Activated CD8-positive, alpha-beta memory T cell treated with anti-CD3 and anti-CD28 coated beads for 36 hours (primary cell): ENCODE results near the gene NUMBL. TPM values are rescaled to one million over a fixed set of nuclear protein-coding genes. Genes with fewer than 3 reads are reported as not detected.

ENCODE experiments used
- CTCF ChIA-PET: fragments of 350-600 bp; sonication (Branson Sonifier 250); formaldehyde crosslinking; loops from one replicate; lab custom pipeline; 2021; ENCODE audit warnings: antibody characterized with exemption; lab: Charles Lee
- POLR2A ChIA-PET: fragments of 350-600 bp; sonication (Branson Sonifier 250); formaldehyde crosslinking; loops from one replicate; lab custom pipeline; 2021; ENCODE audit warnings: antibody characterized with exemption; lab: Charles Lee
- total RNA-seq, 2 experiments: library from RNA; stranded (reverse); gene quantifications; one replicate each; pipeline ENCODE4 v1.2.3, GENCODE V29; 2021

Gene NUMBL
- total RNA-seq, 2 experiments from 2014 or later: 15.2 TPM

DNA sequence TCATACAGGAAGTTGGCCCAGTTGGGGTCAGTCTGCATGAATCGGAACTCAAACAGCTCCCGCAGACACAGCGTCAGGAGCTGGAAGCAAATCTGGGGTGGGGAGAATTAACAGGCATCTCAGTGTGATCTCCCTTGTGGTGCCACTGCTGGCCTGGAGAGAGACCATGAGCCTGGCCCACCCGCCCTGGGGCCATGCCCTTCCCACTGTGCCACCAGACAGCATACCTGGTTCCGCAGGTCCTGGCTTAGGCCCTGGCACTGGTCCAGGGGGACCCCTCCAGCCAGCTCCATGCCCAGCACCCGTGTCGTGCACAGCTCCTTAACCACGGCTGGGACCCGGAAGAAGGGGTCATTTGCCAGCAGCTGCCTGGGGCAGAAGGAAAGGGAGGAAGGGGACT lies 9.6 kb upstream of the NUMBL start:
- ChIA-PET CTCF (no interaction called here), POLR2A (no interaction called here)

DNA sequence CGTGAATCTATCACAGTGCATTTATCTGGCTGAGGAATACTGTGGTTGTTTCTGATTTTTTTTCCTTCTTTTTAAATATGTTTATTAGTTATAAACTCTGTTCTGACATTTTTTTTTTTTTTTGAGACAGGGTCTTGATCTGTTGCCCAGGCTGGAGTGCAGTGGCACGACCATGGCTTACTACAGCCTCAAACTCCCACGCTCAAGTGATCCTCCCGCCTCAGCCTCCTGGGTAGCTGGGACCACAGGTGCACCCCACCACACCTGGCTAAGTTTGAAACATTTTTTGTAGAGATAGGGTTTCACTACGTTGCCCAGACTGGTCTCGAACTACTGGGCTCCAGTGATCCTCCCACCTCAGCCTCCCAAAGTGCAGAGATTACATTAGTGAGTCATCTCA lies 6.6 kb upstream of the NUMBL start:
- ChIA-PET POLR2A (no interaction called here), CTCF (no interaction called here)

DNA sequence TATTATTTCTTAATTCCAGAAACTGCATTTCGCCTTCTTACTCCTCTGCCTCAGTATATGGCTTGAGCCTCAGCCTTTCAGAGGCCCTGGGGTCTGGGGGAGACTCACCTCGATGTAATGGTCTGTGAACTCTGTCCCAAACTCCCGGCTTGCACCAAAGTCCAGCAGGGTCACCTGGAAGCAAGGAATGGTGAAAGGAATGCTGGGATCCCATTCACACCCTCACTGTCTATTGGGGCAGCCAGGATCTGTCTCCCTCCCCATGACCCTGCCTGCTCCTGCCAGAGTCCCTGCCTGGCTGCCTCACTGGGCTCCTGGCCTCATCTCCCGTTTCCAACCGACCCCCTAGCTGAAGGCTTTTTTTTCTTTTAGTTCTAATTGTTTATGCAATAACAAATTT lies 5.4 kb upstream of the NUMBL start:
- CTCF ChIA-PET: no interaction called here
- POLR2A ChIA-PET: no interaction called here

DNA sequence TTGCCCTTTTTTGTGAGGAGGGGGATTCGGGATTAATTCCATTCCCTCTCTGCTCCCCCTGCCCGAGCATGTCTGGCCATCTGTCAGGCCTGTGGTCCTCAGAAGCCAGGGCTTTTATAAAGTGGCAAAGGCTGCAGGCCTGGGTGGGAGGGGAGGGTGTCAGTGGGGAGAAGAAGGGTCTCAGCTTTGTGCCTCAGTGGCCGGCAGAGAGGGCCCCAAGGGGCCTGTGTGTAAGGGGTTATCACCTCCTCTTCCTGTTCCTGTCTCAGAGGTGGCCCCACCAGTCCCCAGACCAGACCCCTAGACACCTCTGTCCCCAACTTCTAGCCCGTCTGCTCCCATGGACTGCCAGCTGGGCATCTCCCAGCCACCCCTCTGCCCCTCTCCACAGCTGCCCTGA lies 3.4 kb upstream of the NUMBL start:
- POLR2A ChIA-PET: no interaction called here

DNA sequence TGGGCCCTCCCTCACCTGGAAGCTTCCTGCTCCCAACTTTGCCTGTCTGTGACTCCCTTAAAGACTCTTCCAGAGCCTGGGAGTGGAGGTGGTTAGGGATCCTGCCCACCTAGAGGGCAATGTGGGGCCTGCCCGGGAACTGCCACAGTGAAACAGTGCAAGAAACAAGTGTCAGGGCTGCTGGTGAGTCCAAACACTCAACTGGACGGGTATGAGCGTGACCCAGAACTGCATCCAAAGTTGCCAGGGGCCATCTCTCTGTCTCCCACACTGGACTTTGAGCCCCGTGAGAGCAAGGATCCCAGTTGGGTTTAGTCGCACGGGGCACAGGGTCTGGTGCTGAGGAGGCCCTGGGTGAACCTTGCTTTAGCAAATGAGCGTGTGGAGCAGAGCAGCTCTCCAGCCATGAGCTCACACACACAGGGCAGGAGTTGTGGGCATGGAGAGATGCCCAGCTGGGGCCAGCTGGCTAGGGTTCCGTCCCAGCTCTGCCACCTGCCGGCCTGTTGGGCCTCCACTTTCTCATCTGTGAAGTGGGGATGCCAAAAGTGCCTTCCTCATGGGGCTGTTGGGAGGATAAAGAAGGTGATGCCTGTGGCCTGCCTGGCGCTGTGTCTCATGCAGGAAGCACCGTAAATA lies 2.8 kb upstream of the NUMBL start:
- CTCF ChIA-PET: interaction anchor here (1.0 kb wide), 1 partner anchor 58 kb away, joined by 3 read pairs; no protein-coding TSS in a partner anchor
- POLR2A ChIA-PET: no interaction called here

More for the DNA sequence above, 3.4 kb upstream of the NUMBL start:
- CTCF ChIA-PET: interaction anchor here (0.6 to 1.0 kb wide), 2 partner anchors 59 to 76 kb away, joined by 3 read pairs; no protein-coding TSS in a partner anchor

DNA sequence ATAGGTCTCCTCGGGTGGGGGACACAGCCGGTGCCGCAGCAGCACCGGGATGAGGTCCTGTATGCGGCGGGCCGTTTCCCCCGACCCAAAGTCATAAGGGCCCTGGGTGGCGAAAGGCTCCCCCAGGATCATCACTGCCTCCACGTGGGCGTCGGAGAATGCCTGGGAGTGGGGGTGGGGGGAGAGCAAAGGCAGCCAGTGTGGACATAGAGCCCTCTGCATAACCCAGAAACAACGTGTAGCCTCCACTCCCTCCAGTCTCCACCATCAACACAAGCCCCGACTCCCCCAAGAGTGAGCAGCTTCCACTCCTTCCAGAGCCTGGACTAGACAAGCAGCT lies 1.7 kb upstream of the NUMBL start:
- POLR2A ChIA-PET: interaction anchor here (1.0 kb wide), 1 partner anchor 617 kb away, joined by 3 read pairs; no protein-coding TSS in a partner anchor
- CTCF ChIA-PET: no interaction called here

DNA sequence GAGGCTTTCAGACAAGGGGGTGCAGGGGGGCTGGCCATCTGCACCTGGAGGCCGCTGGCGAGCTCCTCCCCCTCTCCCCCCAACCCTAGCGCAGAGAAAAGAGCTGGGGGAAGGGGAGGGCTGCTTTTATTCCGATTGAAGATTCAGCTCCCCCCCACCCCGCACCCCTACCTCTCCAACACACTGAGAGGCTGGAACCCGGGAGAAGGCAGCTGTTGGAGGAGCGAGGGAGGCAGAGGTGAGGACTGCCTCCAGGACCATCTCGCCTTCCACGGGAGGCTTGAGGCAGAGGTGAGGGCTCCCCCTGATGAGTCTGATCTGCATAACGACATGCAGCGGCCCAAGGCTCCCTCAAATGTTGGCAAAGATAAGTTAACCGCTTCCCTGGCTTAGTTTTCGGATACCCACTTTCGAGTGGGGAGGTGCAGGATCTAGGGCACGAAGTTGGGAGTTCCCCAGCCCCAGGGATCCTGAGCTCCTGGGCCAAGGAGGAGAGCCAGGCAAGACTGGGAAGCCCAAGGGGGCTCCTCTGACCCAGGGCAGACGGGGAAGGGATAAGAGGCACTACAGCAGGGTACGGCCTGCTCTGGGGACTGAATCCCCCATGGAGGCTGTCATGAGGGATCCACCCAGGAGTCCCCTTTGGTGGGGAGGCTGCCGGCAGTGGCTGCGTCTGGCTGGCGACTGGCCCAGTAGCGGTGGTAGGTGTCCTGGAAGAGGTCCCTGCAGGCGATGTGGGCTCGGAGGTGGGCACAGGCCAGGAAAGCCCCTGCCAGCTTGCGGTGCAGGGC lies 1.2 kb upstream of the NUMBL start:
- CTCF ChIA-PET: interaction anchor here (0.7 kb wide), 2 partner anchors 33 to 289 kb away, joined by 4 read pairs; no protein-coding TSS in a partner anchor
- POLR2A ChIA-PET: interaction anchor here (0.8 to 1.6 kb wide), 6 partner anchors 20 to 617 kb away, joined by 3 to 12 read pairs (median 3); partner anchors contain the start of genes COQ8B, ITPKC and RAB4B

DNA sequence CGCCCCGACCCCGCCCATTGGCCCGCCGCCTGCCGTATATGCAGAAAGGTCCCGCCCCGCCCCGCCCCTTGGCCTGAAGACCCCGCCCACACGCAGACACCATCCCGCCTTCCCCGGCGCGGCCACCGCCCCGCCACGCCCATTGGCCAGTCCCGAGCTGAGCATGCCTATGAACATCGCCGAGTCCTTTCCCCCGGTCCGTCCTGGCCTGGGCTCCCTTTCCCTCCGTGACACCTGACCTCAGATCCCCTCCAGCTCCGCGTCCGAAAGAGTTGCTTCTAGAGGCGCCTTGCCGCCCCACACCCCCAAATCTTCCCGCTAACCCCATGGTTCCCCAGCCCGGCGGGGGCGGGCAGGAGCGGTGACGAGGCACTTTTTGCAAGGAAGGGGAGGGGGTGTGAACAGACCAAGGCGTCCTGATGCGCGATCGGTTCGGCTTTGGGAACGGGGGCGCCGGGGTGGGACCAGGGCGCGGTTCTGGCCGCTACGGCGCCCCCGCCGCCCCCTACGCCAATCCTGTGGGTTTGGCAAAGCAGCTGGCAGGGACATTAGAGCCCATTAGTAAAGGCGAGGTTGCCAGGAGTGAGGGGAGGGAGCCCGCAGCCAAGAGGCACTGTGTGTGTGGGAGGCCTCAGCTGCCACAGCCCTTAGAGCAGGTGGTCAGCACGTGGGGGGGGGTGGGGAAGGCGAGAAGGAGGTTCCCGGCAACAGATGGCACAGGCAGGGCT lies 406 bp upstream of the NUMBL start:
- ChIA-PET POLR2A (interaction anchor here (0.6 to 1.6 kb wide), 9 partner anchors 19 to 618 kb away, joined by 3 to 12 read pairs (median 3); partner anchors contain the start of genes ACTMAP, COQ8B, ITPKC and RAB4B), CTCF (interaction anchor here (0.7 to 0.8 kb wide), 3 partner anchors 34 to 288 kb away, joined by 4 to 5 read pairs (median 4); partner anchors contain the start of gene RAB4B)

DNA sequence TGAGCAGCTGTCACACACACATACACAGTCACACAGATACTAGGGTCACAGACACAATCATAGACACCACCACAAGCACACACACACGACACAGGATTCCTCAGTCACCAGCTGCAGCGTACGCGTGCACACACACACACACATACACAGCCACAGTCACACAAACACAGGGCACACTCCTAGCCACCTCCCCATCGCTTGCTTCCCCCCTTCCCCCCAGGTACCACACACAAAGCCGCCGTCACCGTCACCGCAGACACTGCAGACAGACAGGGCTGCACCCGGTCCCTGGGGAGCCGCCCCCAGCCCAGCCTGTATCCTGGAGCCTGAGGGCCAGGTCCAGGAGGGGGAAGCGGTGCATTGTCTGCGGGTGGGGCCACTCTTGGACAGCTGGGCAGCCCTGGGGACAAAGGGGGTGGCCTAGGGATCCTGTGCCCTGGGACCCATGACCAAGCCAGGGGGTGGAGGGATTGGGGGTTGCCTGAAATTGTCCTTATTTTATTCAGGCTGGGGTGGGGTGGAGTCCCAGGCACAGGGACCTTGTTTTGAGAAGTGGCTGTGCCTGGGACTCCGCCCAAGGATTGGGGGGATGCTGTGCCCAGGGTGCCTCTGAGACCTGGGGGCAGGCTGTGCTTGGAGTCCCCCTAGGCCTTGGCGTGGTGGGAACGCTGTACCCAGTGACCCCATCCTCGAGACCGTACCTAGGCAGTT lies 957 bp downstream of the NUMBL start:
- CTCF ChIA-PET: interaction anchor here (0.6 kb wide), 2 partner anchors 36 to 99 kb away, joined by 3 to 4 read pairs; no protein-coding TSS in a partner anchor
- POLR2A ChIA-PET: no interaction called here

DNA sequence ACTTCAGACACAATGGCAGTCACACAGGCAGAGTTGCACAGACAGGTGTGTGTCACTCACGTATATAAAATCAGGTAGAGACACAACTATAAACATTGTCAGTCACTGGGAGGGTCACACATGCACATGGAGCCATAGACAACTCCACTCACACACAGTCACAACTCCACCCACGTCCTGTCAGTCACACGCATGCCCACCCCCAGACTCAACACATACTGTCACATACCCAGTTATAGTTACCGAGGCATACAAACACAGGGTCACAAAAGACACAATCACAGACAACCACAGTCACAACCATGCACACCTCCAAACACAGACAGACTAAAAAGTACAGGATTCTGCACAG lies 1.5 kb downstream of the NUMBL start:
- POLR2A ChIA-PET: no interaction called here
- CTCF ChIA-PET: interaction anchor here (0.6 to 1.2 kb wide), 3 partner anchors 26 to 99 kb away, joined by 3 to 4 read pairs (median 4); no protein-coding TSS in a partner anchor

DNA sequence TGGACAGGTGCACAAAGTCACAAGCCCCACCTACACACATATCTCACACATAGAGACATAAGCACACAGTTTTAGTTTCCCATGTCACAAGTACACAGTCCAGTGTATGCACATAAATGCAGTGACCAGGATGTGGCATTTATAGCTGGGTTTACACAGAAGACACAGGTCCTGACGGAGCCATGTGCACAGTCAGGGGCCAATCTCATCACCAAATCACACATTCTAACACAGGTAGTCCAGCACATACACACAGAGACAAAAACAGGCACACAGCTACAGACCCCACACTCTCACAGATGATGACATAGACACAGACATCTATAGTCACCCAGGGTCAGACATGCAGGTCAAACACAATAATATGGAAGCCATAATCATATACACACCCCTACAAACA lies 2.1 kb downstream of the NUMBL start:
- POLR2A ChIA-PET: no interaction called here
- CTCF ChIA-PET: interaction anchor here (1.2 kb wide), 1 partner anchor 26 kb away, joined by 4 read pairs; no protein-coding TSS in a partner anchor

DNA sequence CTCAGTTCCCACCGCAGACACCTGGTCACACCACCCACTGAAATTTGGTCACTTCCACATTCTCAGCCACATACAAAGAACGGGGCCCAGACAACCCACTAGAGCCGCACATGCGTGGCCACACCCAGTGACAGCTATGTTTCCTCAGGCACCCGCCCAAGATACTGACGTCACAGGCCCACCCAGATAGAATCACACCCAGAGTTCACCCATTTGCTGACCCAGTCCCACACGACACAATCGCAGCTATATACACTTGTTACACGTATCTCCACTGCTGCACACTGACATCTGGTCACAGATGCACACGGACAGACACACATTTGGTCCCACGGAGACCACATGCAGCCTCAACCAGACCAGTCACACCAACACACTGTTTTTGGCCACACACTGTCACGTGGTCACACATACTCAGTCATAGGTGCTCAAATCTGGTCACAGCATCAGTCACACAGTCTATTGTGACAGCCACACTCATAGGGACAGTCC lies 2.9 kb downstream of the NUMBL start:
- CTCF ChIA-PET: interaction anchor here (1.3 kb wide), 1 partner anchor 24 kb away, joined by 3 read pairs; no protein-coding TSS in a partner anchor
- POLR2A ChIA-PET: no interaction called here

DNA sequence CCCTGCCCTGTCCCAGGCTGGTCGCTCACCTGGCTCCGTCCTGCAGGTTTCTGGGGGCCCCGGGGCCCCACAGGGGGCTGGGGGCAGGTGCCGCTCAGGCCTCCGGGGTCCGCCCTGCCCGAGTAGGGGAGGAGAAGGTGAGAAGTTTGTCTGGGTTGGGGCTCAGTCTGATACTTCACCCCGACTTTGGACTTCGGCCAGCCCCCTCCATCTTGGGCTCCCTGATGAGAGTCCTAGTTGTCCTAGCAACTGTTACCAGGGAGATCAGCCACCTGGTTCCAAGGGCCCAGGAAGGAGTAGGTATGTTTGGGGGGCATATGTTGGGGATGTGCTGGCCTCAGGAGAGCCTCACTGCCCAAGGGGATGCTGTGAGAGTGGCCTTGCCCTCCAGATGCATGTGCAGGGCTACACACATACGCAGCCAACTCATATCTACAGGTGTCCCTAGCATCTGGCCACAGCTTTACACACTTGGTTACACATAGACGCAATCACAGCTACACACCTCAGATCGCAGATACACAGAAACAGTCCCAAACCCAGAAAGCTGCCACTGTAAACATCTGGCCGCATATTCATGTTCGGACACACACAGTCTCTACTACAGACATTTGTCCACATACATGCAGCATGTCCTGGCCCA lies 3.4 kb downstream of the NUMBL start:
- CTCF ChIA-PET: interaction anchor here (1.3 kb wide), 1 partner anchor 24 kb away, joined by 3 read pairs; no protein-coding TSS in a partner anchor
- POLR2A ChIA-PET: no interaction called here

DNA sequence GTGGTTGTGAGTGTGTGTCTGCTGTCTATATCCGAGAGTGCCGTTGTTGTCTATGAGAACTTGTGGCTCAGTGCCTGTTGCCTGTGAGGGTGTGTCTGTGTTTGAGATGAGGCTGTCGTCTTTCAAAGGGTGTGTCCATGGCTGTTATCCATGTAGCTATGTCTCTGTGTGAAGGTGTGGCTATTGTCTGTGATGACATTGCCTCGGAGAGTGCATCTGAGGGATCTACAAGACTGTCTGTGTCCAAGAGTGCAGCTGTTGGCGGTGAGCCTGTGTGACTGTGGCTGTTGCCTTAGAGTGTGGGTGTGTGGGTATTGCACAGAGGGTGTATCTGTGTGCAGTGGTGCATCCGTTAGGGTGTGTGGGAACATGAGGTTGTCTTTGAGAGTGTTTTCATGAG lies 4.9 kb downstream of the NUMBL start:
- ChIA-PET POLR2A (no interaction called here), CTCF (no interaction called here)

DNA sequence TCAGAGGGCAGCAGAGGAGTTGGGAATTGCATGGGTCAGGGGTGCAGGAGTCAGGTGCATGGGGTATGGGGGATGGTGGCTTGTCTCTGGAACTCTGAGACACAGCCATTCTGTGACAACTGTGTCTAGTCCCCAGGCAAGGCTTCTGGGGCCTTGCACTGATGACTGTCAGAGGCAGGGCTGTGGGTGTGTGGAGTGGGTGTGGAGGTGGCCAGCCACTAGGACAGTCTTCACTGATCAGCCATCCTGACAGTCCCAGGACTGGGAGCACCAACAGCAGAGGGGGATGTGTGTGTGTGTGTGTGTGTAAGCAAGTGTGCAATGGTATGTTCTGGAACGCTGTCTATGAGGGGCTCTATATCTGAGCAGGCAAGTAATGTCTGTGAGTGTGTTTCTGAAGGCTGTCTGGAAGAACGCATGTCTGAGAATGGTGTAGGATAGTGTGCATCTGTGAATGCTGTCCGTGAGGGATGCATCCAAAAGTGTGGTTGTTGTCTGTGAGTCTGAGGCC lies 5.4 kb downstream of the NUMBL start:
- ChIA-PET CTCF (no interaction called here), POLR2A (no interaction called here)

DNA sequence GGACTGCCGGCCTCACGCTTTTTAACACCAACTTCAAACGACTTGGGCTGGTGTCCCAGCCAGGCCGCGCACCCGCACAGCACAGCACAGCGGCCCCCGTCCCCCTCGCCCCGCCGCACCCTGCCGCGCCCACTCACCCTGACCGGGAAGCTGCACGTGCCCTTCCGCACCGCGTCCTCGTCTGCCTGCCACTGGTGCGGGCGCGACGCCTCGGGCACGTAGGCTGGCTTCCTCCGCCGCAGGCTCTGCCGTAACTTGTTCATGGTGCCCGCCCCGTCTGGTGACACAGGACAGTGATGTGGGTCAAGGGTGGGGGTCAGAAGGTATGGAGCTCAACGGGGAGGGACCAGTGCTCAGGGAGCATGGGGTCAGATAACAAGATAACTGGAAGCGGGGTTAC lies 6.2 kb downstream of the NUMBL start:
- POLR2A ChIA-PET: no interaction called here
- CTCF ChIA-PET: no interaction called here

DNA sequence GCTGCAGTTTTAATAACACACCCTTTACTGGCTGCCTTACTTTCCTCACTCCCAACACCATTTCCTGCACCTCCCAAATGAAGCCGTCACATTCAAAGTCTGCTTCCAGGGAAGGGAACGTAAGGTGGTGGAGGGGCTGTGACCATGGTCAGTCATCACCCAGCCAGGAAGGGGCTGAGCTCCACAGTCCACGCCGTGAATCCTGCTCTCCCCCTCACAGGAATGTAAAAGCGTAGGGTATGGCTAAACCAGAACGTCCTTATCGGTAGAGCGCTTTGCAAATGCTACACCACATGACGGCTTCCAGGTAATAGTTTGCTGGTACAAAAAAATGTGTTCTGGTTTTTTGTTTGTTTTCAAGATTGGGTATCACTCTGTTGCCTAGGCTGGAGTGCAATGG lies 7.0 kb downstream of the NUMBL start:
- POLR2A ChIA-PET: no interaction called here
- CTCF ChIA-PET: no interaction called here

DNA sequence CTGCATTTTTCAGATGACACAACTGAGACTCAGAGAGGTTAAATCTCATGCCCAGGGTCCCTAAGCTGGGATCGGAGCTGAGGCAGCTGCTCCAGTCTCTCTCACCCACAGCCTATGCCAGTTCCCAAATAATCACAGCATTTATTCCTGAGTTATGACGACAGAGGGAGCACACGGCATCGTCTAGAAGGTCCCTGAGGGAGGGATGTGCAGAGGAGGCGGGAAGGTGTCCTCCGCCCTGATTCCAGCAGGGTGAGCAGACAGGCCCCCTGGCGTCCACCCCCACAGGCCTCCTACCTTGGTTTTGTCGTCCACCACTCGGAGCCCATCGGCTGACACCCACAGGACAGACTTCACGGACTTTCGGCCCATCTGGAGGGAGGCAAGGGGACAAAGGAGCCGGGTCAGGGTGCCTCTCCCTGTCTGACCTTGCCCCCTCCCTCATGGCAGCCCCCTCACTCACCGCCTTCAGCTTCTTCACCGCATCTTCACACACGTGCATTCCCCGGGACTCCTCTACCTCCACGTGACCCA lies 8.0 kb downstream of the NUMBL start:
- CTCF ChIA-PET: interaction anchor here (0.5 kb wide), 1 partner anchor 138 kb away, joined by 3 read pairs; no protein-coding TSS in a partner anchor
- POLR2A ChIA-PET: interaction anchor here (0.5 kb wide), 1 partner anchor 113 kb away, joined by 3 read pairs; no protein-coding TSS in a partner anchor
